ENCODE measurements around the gene PRELID3B.

Gene PRELID3B

DNA sequence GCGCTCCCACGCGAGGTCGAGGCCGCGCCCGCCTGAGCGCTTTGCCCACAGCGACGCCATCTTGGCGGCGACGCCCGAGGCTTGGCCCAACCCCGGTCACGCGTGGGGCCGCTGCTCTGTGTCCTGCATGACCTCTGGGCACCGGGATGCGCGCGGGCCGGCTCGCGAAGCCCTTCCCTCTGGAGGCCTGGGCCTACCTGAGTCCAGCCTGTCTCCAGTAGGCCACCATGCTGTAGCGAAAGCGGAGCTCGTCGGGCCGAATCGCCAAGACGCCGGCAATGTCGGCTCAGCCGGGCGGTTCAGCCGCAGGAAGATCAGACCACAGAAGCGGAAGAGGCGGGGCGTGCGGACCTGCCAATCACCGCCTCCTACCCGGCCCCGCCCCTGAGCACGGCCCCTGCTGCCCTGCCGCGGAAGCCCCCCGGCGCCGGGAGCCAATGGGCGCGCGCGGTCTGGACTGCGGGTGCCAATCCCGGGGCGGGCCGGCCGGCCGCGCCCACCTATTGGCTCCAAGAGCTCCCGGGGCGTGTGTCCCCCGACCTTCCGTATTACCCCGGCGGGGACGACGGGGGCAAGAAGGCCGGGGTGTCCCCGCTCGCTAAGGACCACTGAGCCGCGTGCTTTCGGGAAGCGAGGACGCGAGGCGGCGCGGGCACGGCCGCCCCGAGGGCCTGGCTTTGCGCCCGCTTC, 10.4 kb downstream of the PRELID3B start, which contains the start of gene ATP5F1E:
ATP5F1E (minus strand) TSS at position 313 of the 690 bp plus-strand sequence; CDS start at position 229, 84 bp downstream.
- POLR2A ChIA-PET: interaction anchor here (0.7 to 1.7 kb wide), 13 partner anchors 8 to 146 kb away, joined by 3 to 11 read pairs (median 3); partner anchors contain the start of gene PRELID3B

GRCh38 chr20:59031564-59032022, 11.0 kb downstream of the PRELID3B start:
- TF ChIP-seq, protein P1, sequence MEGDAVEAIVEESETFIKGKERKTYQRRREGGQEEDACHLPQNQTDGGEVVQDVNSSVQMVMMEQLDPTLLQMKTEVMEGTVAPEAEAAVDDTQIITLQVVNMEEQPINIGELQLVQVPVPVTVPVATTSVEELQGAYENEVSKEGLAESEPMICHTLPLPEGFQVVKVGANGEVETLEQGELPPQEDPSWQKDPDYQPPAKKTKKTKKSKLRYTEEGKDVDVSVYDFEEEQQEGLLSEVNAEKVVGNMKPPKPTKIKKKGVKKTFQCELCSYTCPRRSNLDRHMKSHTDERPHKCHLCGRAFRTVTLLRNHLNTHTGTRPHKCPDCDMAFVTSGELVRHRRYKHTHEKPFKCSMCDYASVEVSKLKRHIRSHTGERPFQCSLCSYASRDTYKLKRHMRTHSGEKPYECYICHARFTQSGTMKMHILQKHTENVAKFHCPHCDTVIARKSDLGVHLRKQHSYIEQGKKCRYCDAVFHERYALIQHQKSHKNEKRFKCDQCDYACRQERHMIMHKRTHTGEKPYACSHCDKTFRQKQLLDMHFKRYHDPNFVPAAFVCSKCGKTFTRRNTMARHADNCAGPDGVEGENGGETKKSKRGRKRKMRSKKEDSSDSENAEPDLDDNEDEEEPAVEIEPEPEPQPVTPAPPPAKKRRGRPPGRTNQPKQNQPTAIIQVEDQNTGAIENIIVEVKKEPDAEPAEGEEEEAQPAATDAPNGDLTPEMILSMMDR (IDR thresholded peaks at IDR 0.05; ENCODE audit: control extremely low read depth, extremely low read depth, low read depth, missing control alignments): no peak
- POLR2A ChIA-PET: interaction anchor here (1.0 to 1.7 kb wide), 4 partner anchors 14 to 142 kb away, joined by 3 to 11 read pairs (median 8); no protein-coding TSS in a partner anchor
- no peak for DNase-seq (ENCODE audit: extremely low spot score)
- CTCF ChIA-PET: interaction anchor here (1.0 to 2.2 kb wide), 6 partner anchors 9 to 145 kb away, joined by 3 to 10 read pairs (median 5); no protein-coding TSS in a partner anchor

More for the DNA sequence above, 10.4 kb downstream of the PRELID3B start, which contains the start of gene ATP5F1E:
- CTCF ChIA-PET: interaction anchor here (1.0 to 2.2 kb wide), 12 partner anchors 9 to 381 kb away, joined by 3 to 10 read pairs (median 4); partner anchors contain the start of genes PRELID3B and STX16
- TF ChIP-seq, protein P1 (IDR thresholded peaks at IDR 0.05; ENCODE audit: control extremely low read depth, extremely low read depth, low read depth, missing control alignments): no peak
- DNase-seq (ENCODE audit: extremely low spot score): peak; percentile 98

DNA sequence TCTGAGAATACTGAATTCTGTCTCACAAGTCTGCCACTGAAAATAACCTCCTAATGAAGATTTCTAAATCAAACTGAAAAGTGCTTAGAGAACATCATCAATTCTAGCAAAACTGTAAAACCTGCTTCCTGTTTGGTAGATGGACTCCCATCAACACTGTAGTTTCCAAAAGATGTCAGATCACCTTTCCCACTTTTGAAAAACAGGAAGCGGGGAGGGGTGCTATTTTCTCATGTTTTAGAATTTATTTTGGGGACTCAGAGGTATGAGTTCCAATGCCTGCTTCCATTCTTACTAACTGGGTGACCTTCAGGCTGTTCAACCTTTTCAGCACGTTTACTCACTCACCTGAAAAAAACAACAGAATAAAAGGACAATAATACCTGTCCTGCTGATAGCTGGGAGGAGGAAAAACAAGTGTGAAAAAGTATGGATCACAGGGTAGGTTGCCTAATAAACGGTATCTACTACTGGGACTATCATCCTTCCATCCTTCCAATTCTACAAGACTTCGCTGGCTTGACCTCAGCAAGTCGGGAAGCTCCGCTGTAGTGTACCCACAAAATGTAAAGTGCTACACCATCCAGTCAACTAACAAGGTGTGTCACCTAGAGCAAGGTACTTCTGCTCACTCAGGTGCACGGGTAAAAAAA, 11.5 kb downstream of the PRELID3B start:
- no peak for DNase-seq (ENCODE audit: extremely low spot score)
- ChIA-PET CTCF (interaction anchor here (1.0 to 2.2 kb wide), 6 partner anchors 10 to 145 kb away, joined by 3 to 10 read pairs (median 5); no protein-coding TSS in a partner anchor), POLR2A (interaction anchor here (1.7 kb wide), 1 partner anchor 142 kb away, joined by 11 read pairs; no protein-coding TSS in a partner anchor)
- TF ChIP-seq, protein P1 (IDR thresholded peaks at IDR 0.05; ENCODE audit: control extremely low read depth, extremely low read depth, low read depth, missing control alignments): no peak

DNA sequence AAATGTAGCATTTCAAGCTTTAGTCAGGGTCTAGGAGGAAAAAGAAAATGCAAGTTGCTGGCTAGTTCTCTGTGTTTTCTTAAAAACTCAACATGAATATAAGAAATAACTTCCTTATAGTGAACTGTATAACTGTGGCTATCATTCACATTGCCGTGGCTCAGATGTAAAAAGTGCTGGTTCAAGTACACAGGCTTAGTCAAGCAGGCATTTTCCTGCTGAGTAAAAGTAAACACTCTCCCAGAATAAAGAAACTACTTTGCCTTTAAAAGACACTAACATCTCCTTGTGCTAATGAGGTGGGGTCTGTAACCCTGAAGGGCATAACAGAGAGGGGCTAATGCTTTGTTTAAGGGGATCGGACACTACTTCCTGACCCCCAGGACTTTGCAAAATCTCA, 13.8 kb downstream of the PRELID3B start:
- CTCF ChIA-PET: interaction anchor here (0.9 to 1.0 kb wide), 2 partner anchors 8 to 159 kb away, joined by 3 to 4 read pairs; no protein-coding TSS in a partner anchor
- TF ChIP-seq, protein P1 (IDR thresholded peaks at IDR 0.05; ENCODE audit: control extremely low read depth, extremely low read depth, low read depth, missing control alignments): no peak
- POLR2A ChIA-PET: no interaction called here
- DNase-seq (ENCODE audit: extremely low spot score): no peak

GRCh38 chr20:59027741-59028320, 14.8 kb downstream of the PRELID3B start:
- DNase-seq (ENCODE audit: extremely low spot score): no peak
- POLR2A ChIA-PET: no interaction called here
- TF ChIP-seq, protein P1 (IDR thresholded peaks at IDR 0.05; ENCODE audit: control extremely low read depth, extremely low read depth, low read depth, missing control alignments): no peak
- CTCF ChIA-PET: interaction anchor here (1.0 kb wide), 1 partner anchor 8 kb away, joined by 4 read pairs; the partner anchor contains the start of gene TUBB1
